ENCODE data around the gene GTF2A1L. TPM values are rescaled to one million over a fixed set of nuclear protein-coding genes. Genes with fewer than 3 reads are reported as not detected.

GTF2A1L gene
- polyA plus RNA-seq, 2 of the 4 experiments (the other 2 are of a cell fraction), result not detected

DNA sequence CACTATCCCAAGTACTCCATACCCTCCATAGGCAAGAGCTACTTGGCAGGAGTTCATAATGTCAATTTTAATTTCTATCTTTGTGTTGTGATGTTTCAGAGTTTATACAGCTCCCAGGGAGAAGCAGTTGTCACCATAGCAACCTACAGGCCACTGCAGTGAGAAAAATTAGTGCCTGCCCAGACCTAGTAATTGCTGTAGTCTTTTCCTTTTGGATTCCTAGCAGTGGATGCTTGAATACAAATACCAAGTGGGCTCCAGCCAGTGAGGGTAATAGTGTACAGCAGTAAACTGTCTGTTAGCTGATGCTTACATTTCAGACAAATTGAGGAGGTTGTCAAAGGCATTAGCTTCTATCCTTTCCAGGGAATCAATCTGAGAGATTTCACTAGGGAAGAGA is 111.2 kb downstream of the GTF2A1L start:
- H3K4me2 ChIP-seq, result no peak overlapping the region
- no peak overlapping the region for H3K4me3 ChIP-seq
- H3K4me1 ChIP-seq, result no peaks in the 10 kb centered on the region
- no peak for TF ChIP-seq FOSL2 (IDR thresholded peaks at IDR 0.05)
- TF ChIP-seq FOSL2 (CRISPR knock-in tag; IDR thresholded peaks at IDR 0.05), result no peak
- TF ChIP-seq FOXS1 (CRISPR knock-in tag; IDR thresholded peaks at IDR 0.05), result no peak
- no peak for TF ChIP-seq RARB (CRISPR knock-in tag; IDR thresholded peaks at IDR 0.05)
- TF ChIP-seq EP300 (IDR thresholded peaks at IDR 0.05), result no peak
- TF ChIP-seq HMGXB4 (CRISPR knock-in tag; IDR thresholded peaks at IDR 0.05; ENCODE audit: borderline replicate concordance), result no peak
- no peak for TF ChIP-seq EHF (CRISPR knock-in tag; IDR thresholded peaks at IDR 0.05)
- TF ChIP-seq EHMT2 (IDR thresholded peaks at IDR 0.05; ENCODE audit: low read depth), result no peak
- TF ChIP-seq, protein P1, sequence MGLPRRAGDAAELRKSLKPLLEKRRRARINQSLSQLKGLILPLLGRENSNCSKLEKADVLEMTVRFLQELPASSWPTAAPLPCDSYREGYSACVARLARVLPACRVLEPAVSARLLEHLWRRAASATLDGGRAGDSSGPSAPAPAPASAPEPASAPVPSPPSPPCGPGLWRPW (IDR thresholded peaks at IDR 0.05), result no peak
- no peak for TF ChIP-seq NFE2L2 (conservative IDR thresholded peaks at IDR 0.05; ENCODE audit: low read length)
- no peak for TF ChIP-seq CEBPB (IDR thresholded peaks at IDR 0.05)
- TF ChIP-seq, protein P2, sequence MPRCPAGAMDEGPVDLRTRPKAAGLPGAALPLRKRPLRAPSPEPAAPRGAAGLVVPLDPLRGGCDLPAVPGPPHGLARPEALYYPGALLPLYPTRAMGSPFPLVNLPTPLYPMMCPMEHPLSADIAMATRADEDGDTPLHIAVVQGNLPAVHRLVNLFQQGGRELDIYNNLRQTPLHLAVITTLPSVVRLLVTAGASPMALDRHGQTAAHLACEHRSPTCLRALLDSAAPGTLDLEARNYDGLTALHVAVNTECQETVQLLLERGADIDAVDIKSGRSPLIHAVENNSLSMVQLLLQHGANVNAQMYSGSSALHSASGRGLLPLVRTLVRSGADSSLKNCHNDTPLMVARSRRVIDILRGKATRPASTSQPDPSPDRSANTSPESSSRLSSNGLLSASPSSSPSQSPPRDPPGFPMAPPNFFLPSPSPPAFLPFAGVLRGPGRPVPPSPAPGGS (IDR thresholded peaks at IDR 0.05), result no peak
- TF ChIP-seq KDM1A (IDR thresholded peaks at IDR 0.05; ENCODE audit: low read depth), result no peak
- no peak for TF ChIP-seq RNF2 (IDR thresholded peaks at IDR 0.05; ENCODE audit: borderline replicate concordance, low read depth)
- TF ChIP-seq HOXA7 (CRISPR knock-in tag; IDR thresholded peaks at IDR 0.05), result no peak
- no peak for TF ChIP-seq FOSB (CRISPR knock-in tag; IDR thresholded peaks at IDR 0.05)
- no peak for TF ChIP-seq JUN (IDR thresholded peaks at IDR 0.05)
- no peak for TF ChIP-seq POLR2A (IDR thresholded peaks at IDR 0.05; ENCODE audit: low read length)
- ChIA-PET CTCF (no interaction called here), POLR2A (no interaction called here)
- no peak for DNase-seq (ENCODE audit: low read depth in 1 of 2, low spot score in 1 of 2)
- no peaks in the 10 kb centered on the region for H3K9me3 ChIP-seq
- H3K27ac ChIP-seq, result no peak overlapping the region
- ATAC-seq, result no peak
- FAIRE-seq, result no peak

Small RNAs within 50 kb of the gene (small RNA-seq; reads per million reads assigned to genes)
- 0 reads per million in 6 experiments for gene TPT1P11

Other genes with a start within 250 kb of the GTF2A1L start
- 26.8 and 43.8 TPM in 2 replicates for gene PPP1R21, start 177.1 kb upstream of the GTF2A1L start, polyA plus RNA-seq (2011; rRNA removed)
- 14.3 to 14.7 TPM (median 14.3 TPM) in 3 replicates for gene PPP1R21, start 177.1 kb upstream of the GTF2A1L start, polyA plus RNA-seq (2017; fragmentation: RNase III; extraction: RNeasy Plus Mini Kit Qiagen cat#74134 plus additional on column Dnase treatment)
- gene STON1, start 87.7 kb upstream of the GTF2A1L start, polyA plus RNA-seq (2011; rRNA removed), result 1.0 and 1.2 TPM in 2 replicates
- 0.55 to 0.88 TPM (median 0.86 TPM) in 3 replicates for gene STON1, start 87.7 kb upstream of the GTF2A1L start, polyA plus RNA-seq (2017; fragmentation: RNase III; extraction: RNeasy Plus Mini Kit Qiagen cat#74134 plus additional on column Dnase treatment)
- not detected in 2 replicates for gene LHCGR, start 137.9 kb downstream of the GTF2A1L start, polyA plus RNA-seq (2011; rRNA removed)
- not detected in 3 replicates for gene LHCGR, start 137.9 kb downstream of the GTF2A1L start, polyA plus RNA-seq (2017; fragmentation: RNase III; extraction: RNeasy Plus Mini Kit Qiagen cat#74134 plus additional on column Dnase treatment)